ENCODE data around the gene CCL23.

DNA sequence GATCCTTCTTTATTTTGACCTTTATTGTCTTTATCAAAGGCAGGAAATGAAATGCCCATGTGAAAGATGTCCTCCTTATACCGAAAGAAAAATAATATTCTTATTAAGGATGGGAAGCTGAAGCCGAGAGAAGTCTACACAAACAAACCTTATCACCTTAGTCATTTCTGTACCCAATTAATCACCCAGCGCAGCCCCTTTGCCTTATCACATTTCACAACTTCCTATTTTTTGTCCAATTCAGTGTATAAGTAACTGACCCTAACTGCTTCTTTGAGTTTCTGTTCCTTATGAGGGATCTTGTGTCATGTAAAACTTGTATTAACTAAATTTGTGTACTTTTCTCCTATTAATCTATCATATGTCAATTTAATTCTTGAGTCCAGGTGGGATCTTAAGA, 16.4 kb upstream of the CCL23 start:
- TF ChIP-seq CTCF (IDR thresholded peaks at IDR 0.05 in 2 of 3, conservative IDR thresholded peaks at IDR 0.05 in 1 of 3; ENCODE audit: insufficient read depth in 2 of 3, low read depth in 1 of 3, low read length in 3 of 3) = no peak
- no peak for TF ChIP-seq NFATC3 (IDR thresholded peaks at IDR 0.05)
- no peak for TF ChIP-seq FOXK2 (conservative IDR thresholded peaks at IDR 0.05 in 1 of 2, IDR thresholded peaks at IDR 0.05 in 1 of 2; ENCODE audit: low read depth in 2 of 2)
- TF ChIP-seq SIN3A (IDR thresholded peaks at IDR 0.05; ENCODE audit: borderline replicate concordance in 2 of 2, control insufficient read depth in 1 of 2, low read depth in 2 of 2, low read length in 2 of 2) = no peak
- TF ChIP-seq FOS (IDR thresholded peaks at IDR 0.05; ENCODE audit: extremely low read depth, insufficient read length) = no peak
- TF ChIP-seq PCBP1 (IDR thresholded peaks at IDR 0.05; ENCODE audit: low read depth, low read length, poor library complexity, severe bottlenecking) = no peak
